HG03575 (cell line): ENCODE results near the gene ATAD3A.
"Not testable (repeated sequence)": the region's sequence is repeated elsewhere in the genome, so short reads cannot be mapped to it uniquely, and the experiment has no call there.

Source experiments
- ATAC-seq: cut with Tn5 transposase; IDR thresholded peaks from one replicate; pipeline ENCODE4 v1.9.1; 2021; ENCODE audit not compliant: unreplicated experiment, insufficient number of reproducible peaks, low FRiP score; ENCODE audit errors: extremely low read depth

ATAD3A gene

GRCh38 chr1:1487701-1488100 lies 24.3 kb upstream of the ATAD3A start:
- no peak for ATAC-seq

GRCh38 chr1:1489231-1489630 lies 22.7 kb upstream of the ATAD3A start:
- no peak for ATAC-seq

GRCh38 chr1:1489861-1490260 lies 22.1 kb upstream of the ATAD3A start:
- no peak for ATAC-seq

GRCh38 chr1:1490633-1491230 lies 21.2 kb upstream of the ATAD3A start:
- ATAC-seq, result no peak

- ATAC-seq, result no peak
These were observed 20.4 kb upstream of the ATAD3A start for GRCh38 chr1:1491601-1492000.

- ATAC-seq, result not testable (repeated sequence)
These were observed 17.7 kb upstream of the ATAD3A start for GRCh38 chr1:1494311-1494710.

- not testable (repeated sequence) for ATAC-seq
These were observed 16.4 kb upstream of the ATAD3A start for GRCh38 chr1:1495461-1495975.

GRCh38 chr1:1504777-1505365 lies 7.1 kb upstream of the ATAD3A start:
- ATAC-seq, result not testable (repeated sequence)

- not testable (repeated sequence) for ATAC-seq
These were observed 6.6 kb upstream of the ATAD3A start for GRCh38 chr1:1505366-1505798.

- not testable (repeated sequence) for ATAC-seq
These were observed 6.2 kb upstream of the ATAD3A start for GRCh38 chr1:1505801-1506200.

- no peak for ATAC-seq
These were observed 4.7 kb upstream of the ATAD3A start for GRCh38 chr1:1507305-1507704.

- not testable (repeated sequence) for ATAC-seq
These were observed 3.0 kb upstream of the ATAD3A start for GRCh38 chr1:1508775-1509464.

- ATAC-seq, result not testable (repeated sequence)
These were observed 2.5 kb upstream of the ATAD3A start for GRCh38 chr1:1509465-1509850.

- ATAC-seq, result no peak
These were observed 940 bp upstream of the ATAD3A start for GRCh38 chr1:1510912-1511532.

GRCh38 chr1:1512425-1512824 lies 463 bp downstream of the ATAD3A start:
- not testable (repeated sequence) for ATAC-seq

- ATAC-seq, result not testable (repeated sequence)
These were observed 1.7 kb downstream of the ATAD3A start for GRCh38 chr1:1513675-1514074.

GRCh38 chr1:1514376-1514775 lies 2.4 kb downstream of the ATAD3A start:
- not testable (repeated sequence) for ATAC-seq

GRCh38 chr1:1516923-1517322 lies 5.0 kb downstream of the ATAD3A start:
- not testable (repeated sequence) for ATAC-seq

GRCh38 chr1:1517973-1518620 lies 6.1 kb downstream of the ATAD3A start:
- ATAC-seq, result no peak
